GM10248 (cell line): ENCODE measurements around the gene NGB.

Source experiments
- CTCF ChIA-PET: fragments of 300-600 bp; sonication (Branson Sonifier 250); formaldehyde crosslinking; extraction: SDS; loops from one replicate; lab custom pipeline; 2021; ENCODE audit warnings: antibody characterized with exemption; lab: Yijun Ruan, JAX
- POLR2A ChIA-PET: fragments of 350-650 bp; sonication (Branson Sonifier 250); formaldehyde crosslinking; extraction: SDS; loops from one replicate; lab custom pipeline; 2020; ENCODE audit warnings: antibody characterized with exemption; lab: Yijun Ruan, JAX
- DNase-seq: peaks from one replicate; pipeline ENCODE4 v3.0.0; 2012; ENCODE audit errors: extremely low spot score
- TF ChIP-seq, protein P1 (sequence below): IDR thresholded peaks from 2 replicates; pipeline ENCODE4 v1.5.1; 2012; ENCODE audit warnings: mild to moderate bottlenecking, low read depth; ENCODE audit errors: extremely low read depth, missing control alignments, control extremely low read depth

The NGB gene

DNA sequence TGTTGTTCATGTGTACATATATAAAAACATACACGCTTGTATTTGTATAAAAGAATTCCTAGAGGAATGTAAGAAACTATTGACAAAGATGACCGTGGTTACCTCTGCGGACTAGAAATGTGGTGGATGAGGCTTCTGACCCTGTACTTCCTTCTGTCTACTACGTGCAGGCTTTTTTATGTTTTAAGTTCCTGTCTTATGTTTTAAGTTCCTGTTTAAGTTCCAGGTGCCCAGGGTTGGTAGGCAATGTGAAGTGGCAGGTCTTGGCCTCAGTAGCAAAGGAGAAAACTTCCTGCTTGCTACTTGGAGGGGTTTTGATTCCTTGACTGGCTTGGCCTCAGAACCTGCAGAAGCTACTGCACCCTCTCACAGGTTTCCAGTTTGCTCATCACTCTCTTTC is 38.1 kb upstream of the NGB start:
- no peak for DNase-seq
- CTCF ChIA-PET: interaction anchor here (0.9 to 9.6 kb wide), 6 partner anchors 8 to 241 kb away, joined by 3 to 247 read pairs (median 3); partner anchors contain the start of genes GSTZ1 and POMT2
- TF ChIP-seq, protein P1, sequence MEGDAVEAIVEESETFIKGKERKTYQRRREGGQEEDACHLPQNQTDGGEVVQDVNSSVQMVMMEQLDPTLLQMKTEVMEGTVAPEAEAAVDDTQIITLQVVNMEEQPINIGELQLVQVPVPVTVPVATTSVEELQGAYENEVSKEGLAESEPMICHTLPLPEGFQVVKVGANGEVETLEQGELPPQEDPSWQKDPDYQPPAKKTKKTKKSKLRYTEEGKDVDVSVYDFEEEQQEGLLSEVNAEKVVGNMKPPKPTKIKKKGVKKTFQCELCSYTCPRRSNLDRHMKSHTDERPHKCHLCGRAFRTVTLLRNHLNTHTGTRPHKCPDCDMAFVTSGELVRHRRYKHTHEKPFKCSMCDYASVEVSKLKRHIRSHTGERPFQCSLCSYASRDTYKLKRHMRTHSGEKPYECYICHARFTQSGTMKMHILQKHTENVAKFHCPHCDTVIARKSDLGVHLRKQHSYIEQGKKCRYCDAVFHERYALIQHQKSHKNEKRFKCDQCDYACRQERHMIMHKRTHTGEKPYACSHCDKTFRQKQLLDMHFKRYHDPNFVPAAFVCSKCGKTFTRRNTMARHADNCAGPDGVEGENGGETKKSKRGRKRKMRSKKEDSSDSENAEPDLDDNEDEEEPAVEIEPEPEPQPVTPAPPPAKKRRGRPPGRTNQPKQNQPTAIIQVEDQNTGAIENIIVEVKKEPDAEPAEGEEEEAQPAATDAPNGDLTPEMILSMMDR: no peak
- POLR2A ChIA-PET: no interaction called here

DNA sequence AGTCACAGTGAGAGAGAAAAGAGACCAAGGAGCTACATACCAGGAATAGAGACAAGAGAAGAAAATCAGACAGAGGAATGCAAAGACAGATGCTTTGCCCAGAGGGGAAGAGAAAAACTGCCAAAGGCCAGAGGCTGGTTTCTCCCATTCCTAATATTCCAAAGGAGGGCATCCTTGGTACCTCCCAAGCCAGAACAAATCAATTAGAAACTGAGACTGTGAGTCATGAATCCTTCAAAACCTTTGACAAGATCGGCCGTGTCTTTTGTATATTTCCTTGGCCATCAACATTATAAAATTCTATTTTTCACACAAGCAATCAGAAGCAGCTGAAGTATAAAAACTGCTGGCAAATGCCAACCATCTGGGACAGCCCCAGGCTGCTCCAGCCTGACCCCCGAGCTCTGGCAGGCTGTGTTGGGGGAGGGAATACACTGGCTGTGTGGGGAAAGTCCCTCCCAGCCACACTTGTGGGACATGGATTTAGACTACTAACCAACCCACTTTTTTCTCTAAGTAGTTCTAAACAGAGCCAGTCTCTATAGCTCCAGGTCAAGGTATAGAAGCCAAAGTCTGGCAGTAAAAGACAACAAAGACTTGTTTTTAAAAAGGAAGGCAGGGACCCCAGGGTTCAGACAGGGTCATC is 36.0 kb upstream of the NGB start:
- ChIA-PET POLR2A (no interaction called here), CTCF (interaction anchor here (0.7 to 12.9 kb wide), 8 partner anchors 5 to 434 kb away, joined by 3 to 247 read pairs (median 4); no protein-coding TSS in a partner anchor)
- TF ChIP-seq, protein P1: no peak
- DNase-seq: no peak

DNA sequence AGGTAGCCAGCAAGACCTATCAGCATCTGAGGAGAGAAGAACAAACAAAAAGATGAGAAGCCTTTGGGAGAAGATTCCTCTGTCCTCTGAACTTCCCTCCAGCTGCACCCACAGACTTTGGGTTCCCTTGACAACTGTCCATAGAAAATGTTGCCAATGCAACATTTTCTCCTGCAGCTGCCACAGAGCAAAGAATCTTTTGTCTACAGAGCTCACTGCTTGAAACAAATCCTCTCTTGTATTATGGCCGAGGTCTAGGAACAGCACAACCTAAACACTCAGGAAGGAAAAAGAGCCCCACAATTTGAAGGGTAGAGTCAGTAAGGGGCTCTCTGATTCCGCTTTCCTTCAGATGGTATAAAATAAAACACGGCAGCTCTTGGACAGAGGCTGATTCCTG is 35.4 kb upstream of the NGB start:
- POLR2A ChIA-PET: no interaction called here
- CTCF ChIA-PET: interaction anchor here (1.1 to 12.9 kb wide), 4 partner anchors 6 to 155 kb away, joined by 3 to 247 read pairs (median 6); no protein-coding TSS in a partner anchor
- no peak for DNase-seq

DNA sequence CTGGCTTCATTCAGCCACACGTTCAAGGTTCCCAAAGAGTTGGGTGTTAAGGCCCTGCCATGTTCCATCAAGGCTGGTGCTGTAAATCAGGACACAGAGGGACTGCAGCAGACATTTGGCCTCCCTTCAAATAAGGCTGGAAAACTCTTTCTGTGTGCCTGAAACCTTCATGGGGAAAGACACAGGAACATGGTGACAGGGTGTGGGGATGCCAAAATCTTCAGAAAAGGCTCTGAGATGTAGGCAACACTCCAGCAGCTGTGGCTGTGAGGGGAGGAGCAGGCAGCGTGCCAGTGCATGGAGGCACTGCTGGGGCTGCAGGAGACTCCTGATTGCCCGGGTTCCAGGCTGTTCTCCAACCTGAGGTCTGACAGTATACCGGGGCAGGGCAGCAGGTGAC is 34.7 kb upstream of the NGB start:
- POLR2A ChIA-PET: no interaction called here
- CTCF ChIA-PET: interaction anchor here (5.2 to 12.9 kb wide), 2 partner anchors 7 to 245 kb away, joined by 32 to 247 read pairs; no protein-coding TSS in a partner anchor

More for the DNA sequence above, 35.4 kb upstream of the NGB start:
- TF ChIP-seq, protein P1: no peak

DNA sequence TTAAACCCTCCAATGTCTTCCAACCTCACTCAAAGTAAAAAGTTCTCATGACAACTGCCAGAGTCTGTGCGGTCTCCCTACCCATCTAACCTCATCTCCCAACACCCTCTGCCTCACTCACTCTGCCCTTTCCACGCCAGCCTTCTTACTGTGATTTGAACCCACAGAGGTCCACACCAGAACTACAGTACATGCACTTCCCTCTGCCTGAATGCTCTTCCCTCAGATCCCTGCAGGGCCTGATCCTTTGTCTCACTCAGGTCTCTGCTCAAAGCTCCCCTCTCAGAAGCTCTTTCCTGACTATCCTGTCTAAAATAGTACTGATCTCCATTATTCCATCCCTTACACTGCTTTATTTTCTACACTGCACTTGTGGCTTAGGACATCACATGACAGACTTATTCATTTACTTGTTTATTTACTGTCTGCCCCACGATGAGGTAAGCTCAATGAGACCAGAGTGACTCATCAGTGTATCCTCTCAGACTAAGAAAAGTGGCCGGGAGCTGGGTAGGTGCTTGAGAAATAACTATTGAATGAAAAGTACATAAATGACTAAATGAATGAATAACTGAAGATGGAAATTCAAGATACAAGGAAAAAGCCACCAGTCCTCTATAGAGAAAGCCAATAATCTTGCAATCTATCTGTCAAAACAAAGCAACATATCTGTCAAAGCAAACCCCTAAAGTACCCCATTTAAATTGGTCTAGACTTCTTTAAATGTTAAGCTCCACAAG is 32.6 kb upstream of the NGB start:
- CTCF ChIA-PET: interaction anchor here (0.9 to 12.9 kb wide), 6 partner anchors 9 to 247 kb away, joined by 3 to 247 read pairs (median 5); partner anchors contain the start of genes GSTZ1 and POMT2
- no peak for DNase-seq
- POLR2A ChIA-PET: no interaction called here
- TF ChIP-seq, protein P1: no peak

More for the DNA sequence above, 34.7 kb upstream of the NGB start:
- DNase-seq: no peak
- TF ChIP-seq, protein P1: no peak

DNA sequence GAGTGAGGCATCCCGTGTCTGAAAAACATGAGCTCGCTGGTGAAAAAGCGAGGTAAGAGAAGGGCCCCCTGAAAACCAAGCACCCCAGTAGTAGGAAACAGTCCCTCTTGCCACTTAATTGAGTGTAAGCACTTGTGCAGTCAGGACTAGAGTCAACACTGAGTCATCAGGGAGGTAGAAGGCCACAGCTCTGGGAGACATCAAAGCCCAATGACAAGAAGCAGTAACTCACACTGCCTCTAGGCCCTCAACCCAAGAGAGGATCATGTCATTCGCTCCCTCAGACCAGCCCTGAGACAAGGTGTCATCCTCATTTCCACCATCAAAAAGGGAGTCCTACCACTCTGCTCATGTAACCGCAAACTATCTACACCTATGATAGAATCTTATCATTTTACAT is 31.9 kb upstream of the NGB start:
- DNase-seq: peak; percentile 32
- ChIA-PET POLR2A (no interaction called here), CTCF (interaction anchor here (0.9 to 12.9 kb wide), 8 partner anchors 9 to 248 kb away, joined by 3 to 247 read pairs (median 8); partner anchors contain the start of genes GSTZ1 and POMT2)
- TF ChIP-seq, protein P1: no peak
